Measurements from ENCODE around the gene HTR3B. TPM values are rescaled to one million over a fixed set of nuclear protein-coding genes. Genes with fewer than 3 reads are reported as not detected.

Gene HTR3B
- total RNA-seq, 4 donors from 2014 or later = not detected

DNA sequence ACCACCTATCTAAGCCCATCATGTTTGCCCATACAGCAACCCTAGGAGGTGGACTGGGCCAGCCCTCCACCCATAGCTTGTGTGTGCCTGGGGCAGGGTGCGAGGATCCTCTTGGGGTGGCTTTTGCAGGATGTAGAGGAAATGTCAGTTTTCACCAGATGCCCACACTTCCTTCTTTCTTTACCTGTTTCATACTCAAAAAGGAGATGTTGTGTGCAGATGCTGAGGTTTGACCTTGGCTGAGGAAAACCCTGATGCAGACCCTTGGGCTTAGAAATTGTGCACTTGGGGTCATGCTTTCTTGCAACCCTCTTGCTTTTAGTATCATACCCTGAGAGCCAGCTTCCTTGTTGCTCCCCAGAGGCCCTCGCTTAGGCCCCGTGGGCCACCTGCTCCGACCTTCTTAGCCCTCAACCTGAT, 72.5 kb downstream of the HTR3B start:
- Histone ChIP-seq H3K4me1 (peaks cover 0 to 8% of the 10 kb centered on the region in 2 donors), H3K27me3 (no peaks in the 10 kb centered on the region), H3K4me3 (replicated peaks in 1 of 3) (no peak overlapping the region), H3K36me3 (no peaks in the 10 kb centered on the region), H3K9me3 (no peaks in the 10 kb centered on the region), H3K27ac (no peak overlapping the region)
- intact Hi-C loops (cut with DNase I) = no loop called here
- no peak for DNase-seq
- no peak for TF ChIP-seq POLR2A (IDR thresholded peaks at IDR 0.05)
- TF ChIP-seq, protein P1, sequence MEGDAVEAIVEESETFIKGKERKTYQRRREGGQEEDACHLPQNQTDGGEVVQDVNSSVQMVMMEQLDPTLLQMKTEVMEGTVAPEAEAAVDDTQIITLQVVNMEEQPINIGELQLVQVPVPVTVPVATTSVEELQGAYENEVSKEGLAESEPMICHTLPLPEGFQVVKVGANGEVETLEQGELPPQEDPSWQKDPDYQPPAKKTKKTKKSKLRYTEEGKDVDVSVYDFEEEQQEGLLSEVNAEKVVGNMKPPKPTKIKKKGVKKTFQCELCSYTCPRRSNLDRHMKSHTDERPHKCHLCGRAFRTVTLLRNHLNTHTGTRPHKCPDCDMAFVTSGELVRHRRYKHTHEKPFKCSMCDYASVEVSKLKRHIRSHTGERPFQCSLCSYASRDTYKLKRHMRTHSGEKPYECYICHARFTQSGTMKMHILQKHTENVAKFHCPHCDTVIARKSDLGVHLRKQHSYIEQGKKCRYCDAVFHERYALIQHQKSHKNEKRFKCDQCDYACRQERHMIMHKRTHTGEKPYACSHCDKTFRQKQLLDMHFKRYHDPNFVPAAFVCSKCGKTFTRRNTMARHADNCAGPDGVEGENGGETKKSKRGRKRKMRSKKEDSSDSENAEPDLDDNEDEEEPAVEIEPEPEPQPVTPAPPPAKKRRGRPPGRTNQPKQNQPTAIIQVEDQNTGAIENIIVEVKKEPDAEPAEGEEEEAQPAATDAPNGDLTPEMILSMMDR (IDR thresholded peaks at IDR 0.05) = no peak
- 86 to 89% methylated on average over 4 of the region's 4 CpGs for WGBS, 2 donors

DNA sequence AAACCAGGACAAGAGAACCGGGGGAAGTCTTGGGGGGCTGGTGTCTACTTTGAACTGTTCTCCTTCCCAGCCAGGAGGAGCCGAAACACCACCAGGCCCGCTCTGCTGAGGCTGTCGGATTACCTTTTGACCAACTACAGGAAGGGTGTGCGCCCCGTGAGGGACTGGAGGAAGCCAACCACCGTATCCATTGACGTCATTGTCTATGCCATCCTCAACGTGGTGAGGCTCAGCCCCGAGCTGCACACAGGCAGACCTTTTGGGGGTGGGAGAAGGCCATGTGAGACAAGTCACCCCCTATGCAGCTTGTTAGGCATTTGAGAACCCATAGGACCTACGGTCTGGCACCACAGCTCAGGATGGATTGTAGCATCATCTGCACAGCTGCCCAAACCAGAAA, 73.1 kb downstream of the HTR3B start:
- Histone ChIP-seq H3K27me3 (no peaks in the 10 kb centered on the region), H3K4me1 (peaks cover 0 to 8% of the 10 kb centered on the region in 2 donors), H3K4me3 (replicated peaks in 1 of 3) (no peak overlapping the region), H3K27ac (no peak overlapping the region), H3K9me3 (no peaks in the 10 kb centered on the region), H3K36me3 (no peaks in the 10 kb centered on the region)
- WGBS, 2 donors = 87 to 92% methylated on average over 11 of the region's 11 CpGs
- intact Hi-C loops (cut with DNase I) = no loop called here
- DNase-seq = no peak
- TF ChIP-seq, protein P1 (IDR thresholded peaks at IDR 0.05) = no peak
- TF ChIP-seq POLR2A (IDR thresholded peaks at IDR 0.05) = no peak

DNA sequence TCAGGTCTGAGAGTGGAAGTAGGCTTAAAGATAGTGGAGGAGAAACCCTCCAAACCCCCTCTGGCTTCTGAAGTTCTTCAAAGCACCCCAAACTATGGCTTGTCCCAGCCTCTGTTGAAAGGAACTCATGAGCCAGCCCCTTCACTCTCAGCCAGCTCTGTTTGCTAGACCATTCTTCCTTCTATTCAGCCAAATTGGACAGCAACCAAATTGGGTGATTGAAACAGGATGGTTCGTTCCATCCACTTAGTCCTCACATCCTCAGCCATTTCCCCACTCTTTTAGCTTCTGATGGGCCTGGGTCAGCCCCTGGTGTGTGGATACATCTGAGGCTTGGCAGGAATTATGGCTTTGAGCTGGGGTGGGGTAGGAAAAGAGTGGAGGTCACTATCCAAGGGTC, 74.8 kb downstream of the HTR3B start:
- no peaks in the 10 kb centered on the region for H3K36me3 ChIP-seq
- H3K4me1 ChIP-seq = peaks cover 0 to 8% of the 10 kb centered on the region in 2 donors
- intact Hi-C loops (cut with DNase I) = no loop called here
- H3K27ac ChIP-seq = no peak overlapping the region
- H3K4me3 ChIP-seq (replicated peaks in 1 of 3) = no peak overlapping the region
- no peaks in the 10 kb centered on the region for H3K27me3 ChIP-seq
- WGBS, 2 donors = 47 to 73% methylated on average over 1 of the region's 1 CpG
- no peak for TF ChIP-seq POLR2A (IDR thresholded peaks at IDR 0.05)
- TF ChIP-seq, protein P1 (IDR thresholded peaks at IDR 0.05) = no peak
- no peak for DNase-seq
- no peaks in the 10 kb centered on the region for H3K9me3 ChIP-seq

DNA sequence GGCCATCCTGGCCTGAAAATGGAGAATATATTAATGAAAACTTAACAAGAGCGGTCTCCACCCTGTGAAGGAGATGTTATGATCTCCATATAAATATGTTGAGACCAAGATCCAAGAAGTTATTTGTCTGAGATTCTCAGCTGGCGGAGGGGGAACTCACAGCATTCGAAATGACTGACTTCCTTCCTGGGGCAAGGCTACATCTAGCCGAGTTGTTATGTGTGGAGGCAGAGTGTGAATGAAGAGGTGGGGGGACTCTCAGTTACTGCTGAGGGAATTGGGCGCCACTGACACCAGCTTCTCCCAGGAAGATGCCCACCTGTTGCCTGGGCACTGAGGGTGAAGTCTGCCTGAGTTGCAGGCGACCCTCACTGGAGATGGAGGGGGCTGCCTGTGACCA, 76.2 kb downstream of the HTR3B start:
- WGBS, 2 donors = 71 to 80% methylated on average over 4 to 6 of the region's 6 CpGs
- no peaks in the 10 kb centered on the region for H3K4me1 ChIP-seq
- TF ChIP-seq, protein P1 (IDR thresholded peaks at IDR 0.05) = no peak
- no peak for TF ChIP-seq POLR2A (IDR thresholded peaks at IDR 0.05)
- H3K27me3 ChIP-seq = no peaks in the 10 kb centered on the region
- intact Hi-C loops (cut with DNase I) = no loop called here
- no peaks in the 10 kb centered on the region for H3K9me3 ChIP-seq
- H3K27ac ChIP-seq = no peak overlapping the region
- H3K4me3 ChIP-seq (replicated peaks in 1 of 3) = no peak overlapping the region
- no peak for DNase-seq
- H3K36me3 ChIP-seq = no peaks in the 10 kb centered on the region

DNA sequence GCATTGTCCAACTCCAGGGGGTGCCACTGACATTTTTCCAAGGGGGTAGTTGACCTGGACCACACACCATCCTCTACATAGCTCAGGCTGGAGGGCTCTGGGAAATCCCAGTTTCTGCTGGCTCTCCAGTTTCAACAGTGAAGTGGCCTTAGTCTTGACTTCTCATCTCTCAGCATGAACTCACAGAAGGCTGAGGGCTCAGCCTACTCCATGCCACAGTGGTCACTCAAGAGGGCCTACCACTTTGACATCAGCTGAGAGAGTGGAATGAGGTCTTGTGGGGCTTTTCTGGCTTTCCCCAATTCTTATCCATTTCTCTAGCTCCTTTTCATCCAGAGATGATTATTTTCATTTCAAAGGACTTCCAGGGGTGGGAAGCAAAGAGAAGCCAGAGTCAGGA, 77.7 kb downstream of the HTR3B start:
- no peak overlapping the region for H3K4me3 ChIP-seq (replicated peaks in 1 of 3)
- H3K36me3 ChIP-seq = no peaks in the 10 kb centered on the region
- no peak overlapping the region for H3K27ac ChIP-seq
- H3K9me3 ChIP-seq = no peaks in the 10 kb centered on the region
- TF ChIP-seq, protein P1 (IDR thresholded peaks at IDR 0.05) = no peak
- no peak for TF ChIP-seq POLR2A (IDR thresholded peaks at IDR 0.05)
- H3K27me3 ChIP-seq = no peaks in the 10 kb centered on the region
- H3K4me1 ChIP-seq = no peaks in the 10 kb centered on the region
- DNase-seq = peak; percentile 52 to 55
- intact Hi-C loops (cut with DNase I) = no loop called here

Data from thyroid gland (tissue), 4 donors.